ENCODE measurements around the gene CAMKMT. TPM values are rescaled to one million over a fixed set of nuclear protein-coding genes. Genes with fewer than 3 reads are reported as not detected.

CAMKMT gene
- total RNA-seq, 1 experiment from 2014 or later = 17.4 TPM

DNA sequence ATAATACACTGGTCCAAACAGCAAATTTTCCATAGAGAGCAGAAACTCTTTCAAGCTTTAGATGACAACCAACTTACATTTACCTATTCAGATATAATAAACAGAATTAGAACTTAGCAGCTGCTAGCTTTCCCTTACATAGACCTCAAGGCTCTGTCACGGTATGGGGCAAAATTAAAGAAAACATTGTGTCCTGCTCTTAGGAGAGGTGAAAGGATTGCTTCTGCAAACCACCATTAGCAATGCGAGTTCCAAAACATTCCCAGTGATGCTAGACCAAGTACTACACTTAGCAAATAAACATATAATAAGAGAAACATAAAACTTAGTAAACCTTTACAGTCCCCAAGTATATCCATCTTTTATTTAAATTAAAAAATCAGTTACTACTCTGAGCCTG lies 183.3 kb downstream of the CAMKMT start:
- peak overlapping the region; percentile 69 to 97 (median 91) for H3K27ac Mint-ChIP-seq
- no peak overlapping the region for H4K5ac ChIP-seq (ENCODE audit: insufficient read length, low read depth, low read length)
- no peaks in the 10 kb centered on the region for H3K23me2 ChIP-seq (ENCODE audit: insufficient read length, low read depth, low read length, poor library complexity, severe bottlenecking)
- H3K4me3 Mint-ChIP-seq = no peak overlapping the region
- no peak overlapping the region for H2AK5ac ChIP-seq (ENCODE audit: insufficient read length, low read length)
- peak overlapping the region; percentile 72 for H3K18ac ChIP-seq (ENCODE audit: insufficient read length, low read depth, low read length)
- H3K14ac ChIP-seq (ENCODE audit: insufficient read depth, low read length) = no peak overlapping the region
- H2BK15ac ChIP-seq (ENCODE audit: low read depth, low read length) = no peak overlapping the region
- H3K4me2 ChIP-seq (ENCODE audit: insufficient read depth, insufficient read length, low read length) = no peak overlapping the region
- no peaks in the 10 kb centered on the region for H3K27me3 Mint-ChIP-seq (ENCODE audit: low read depth)
- H2BK20ac ChIP-seq (ENCODE audit: low read depth, low read length, poor library complexity, severe bottlenecking) = no peak overlapping the region
- peaks cover 68 to 72% of the 10 kb centered on the region in 2 experiments for H3K4me1 Mint-ChIP-seq
- H3K4me1 ChIP-seq (ENCODE audit: insufficient read depth, low read length) = peaks cover 15% of the 10 kb centered on the region; the same call in 1 of the 2 replicates
- no peak overlapping the region for H4K8ac ChIP-seq (replicated peaks; ENCODE audit: insufficient read length, low read depth, low read length)
- peaks cover 0 to 2% (median 0%) of the 10 kb centered on the region in 3 experiments; a peak in 3 of 7 replicates for H3K36me3 Mint-ChIP-seq (ENCODE audit: insufficient read depth in 1 of 3, low read depth in 3 of 3)
- H4K91ac ChIP-seq (ENCODE audit: insufficient read length, low read depth, low read length) = no peak overlapping the region
- WGBS (ENCODE audit: extremely low coverage, insufficient read length, low lambda C conversion rate) = no CpG with 5 or more reads among the region's 2 CpGs
- DNase-seq = no peak
- no peaks in the 10 kb centered on the region for H3K27me3 ChIP-seq (ENCODE audit: insufficient read depth, low read length)
- H3T11ph ChIP-seq (ENCODE audit: low read length) = peak overlapping the region; percentile 5
- H3K9me3 Mint-ChIP-seq = no peaks in the 10 kb centered on the region
- no peak overlapping the region; the same call in 1 of the 2 replicates for H3K4ac ChIP-seq (ENCODE audit: low read depth, low read length)
- H3K27ac ChIP-seq (ENCODE audit: insufficient read length, low read depth, low read length) = no peak overlapping the region
- no peak overlapping the region for H2BK120ac ChIP-seq (ENCODE audit: low read depth, low read length, poor library complexity, severe bottlenecking)
- H3K79me2 ChIP-seq (ENCODE audit: insufficient read depth, low read length) = no peaks in the 10 kb centered on the region
- no peaks in the 10 kb centered on the region for H4K20me1 ChIP-seq (ENCODE audit: control insufficient read depth, insufficient read depth, insufficient read length)
- no peak overlapping the region for H3K23ac ChIP-seq (ENCODE audit: insufficient read length, low read depth, low read length)
- no peak overlapping the region for H2BK5ac ChIP-seq (ENCODE audit: insufficient read length, low read length)
- no peak overlapping the region for H3K56ac ChIP-seq (ENCODE audit: insufficient read length, low read depth, low read length)
- TF ChIP-seq, protein P1, sequence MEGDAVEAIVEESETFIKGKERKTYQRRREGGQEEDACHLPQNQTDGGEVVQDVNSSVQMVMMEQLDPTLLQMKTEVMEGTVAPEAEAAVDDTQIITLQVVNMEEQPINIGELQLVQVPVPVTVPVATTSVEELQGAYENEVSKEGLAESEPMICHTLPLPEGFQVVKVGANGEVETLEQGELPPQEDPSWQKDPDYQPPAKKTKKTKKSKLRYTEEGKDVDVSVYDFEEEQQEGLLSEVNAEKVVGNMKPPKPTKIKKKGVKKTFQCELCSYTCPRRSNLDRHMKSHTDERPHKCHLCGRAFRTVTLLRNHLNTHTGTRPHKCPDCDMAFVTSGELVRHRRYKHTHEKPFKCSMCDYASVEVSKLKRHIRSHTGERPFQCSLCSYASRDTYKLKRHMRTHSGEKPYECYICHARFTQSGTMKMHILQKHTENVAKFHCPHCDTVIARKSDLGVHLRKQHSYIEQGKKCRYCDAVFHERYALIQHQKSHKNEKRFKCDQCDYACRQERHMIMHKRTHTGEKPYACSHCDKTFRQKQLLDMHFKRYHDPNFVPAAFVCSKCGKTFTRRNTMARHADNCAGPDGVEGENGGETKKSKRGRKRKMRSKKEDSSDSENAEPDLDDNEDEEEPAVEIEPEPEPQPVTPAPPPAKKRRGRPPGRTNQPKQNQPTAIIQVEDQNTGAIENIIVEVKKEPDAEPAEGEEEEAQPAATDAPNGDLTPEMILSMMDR (conservative IDR thresholded peaks at IDR 0.05) = no peak
- H3K9ac ChIP-seq (ENCODE audit: extremely low read depth, insufficient read length, low read length) = no peak overlapping the region
- no peaks in the 10 kb centered on the region for H3K79me1 ChIP-seq (ENCODE audit: insufficient read depth, low read depth, low read length, poor library complexity, severe bottlenecking)
- no peak overlapping the region for H2BK12ac ChIP-seq (ENCODE audit: insufficient read length, low read depth, low read length)
- no peak overlapping the region for H2AFZ ChIP-seq (ENCODE audit: low read length)
- no peaks in the 10 kb centered on the region for H3K9me3 ChIP-seq (ENCODE audit: control insufficient read depth, low read depth, low read length)

Measured in H9 (cell line).